ENCODE results near the gene ATF4.

Gene ATF4

DNA sequence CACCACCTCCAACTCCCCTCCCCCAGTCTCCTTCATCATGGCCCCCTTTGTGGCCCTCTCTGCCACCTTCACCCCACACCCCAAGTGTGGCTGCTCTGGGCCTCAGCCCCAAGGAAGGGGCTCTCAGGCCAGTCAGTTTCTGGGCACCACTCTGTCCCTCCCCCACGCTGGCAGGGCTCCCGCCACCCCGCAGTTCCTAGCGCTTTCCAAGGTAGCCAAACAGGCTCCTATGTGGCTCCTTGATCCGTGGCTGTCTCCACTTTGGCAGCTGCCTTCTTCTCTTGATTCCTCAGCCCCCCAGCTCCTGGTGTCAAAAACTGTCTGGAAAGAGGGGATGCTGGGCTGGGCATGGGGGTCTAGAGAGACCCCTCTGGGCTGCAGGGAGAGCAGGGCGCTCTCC, 39.8 kb downstream of the ATF4 start:
- DNase-seq, result no peak

DNA sequence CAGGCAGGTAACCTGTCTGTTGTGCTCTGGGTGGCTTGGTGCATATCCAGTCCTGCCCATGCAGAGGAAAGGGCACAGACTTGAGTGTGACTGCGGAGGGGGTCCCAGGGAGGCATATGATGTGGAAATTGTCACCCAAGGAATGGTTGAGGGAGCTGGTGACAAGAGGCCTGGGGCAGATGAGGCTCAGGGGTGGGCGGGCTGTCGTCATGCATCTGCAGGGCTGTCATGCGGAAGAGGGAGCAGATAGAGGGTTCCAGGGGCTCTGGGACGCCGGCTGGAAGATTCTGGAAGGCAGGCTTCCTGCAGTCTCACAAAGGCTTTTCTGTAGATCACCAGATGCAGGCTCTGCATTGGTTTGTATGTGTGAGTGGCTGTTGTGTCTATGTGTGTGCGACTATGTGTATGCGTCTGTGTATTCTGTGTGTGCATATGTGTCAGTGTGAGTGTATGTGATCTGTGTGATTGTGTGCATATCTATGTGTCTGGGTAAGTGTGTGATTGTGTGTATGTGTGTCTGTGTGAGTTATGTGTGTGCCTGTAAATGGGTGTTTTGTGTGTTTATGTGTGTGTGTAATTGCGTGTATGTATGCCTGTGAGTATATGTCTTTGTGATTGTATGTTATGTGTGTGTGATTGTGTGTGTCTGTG, 42.6 kb downstream of the ATF4 start:
- no peak for DNase-seq

DNA sequence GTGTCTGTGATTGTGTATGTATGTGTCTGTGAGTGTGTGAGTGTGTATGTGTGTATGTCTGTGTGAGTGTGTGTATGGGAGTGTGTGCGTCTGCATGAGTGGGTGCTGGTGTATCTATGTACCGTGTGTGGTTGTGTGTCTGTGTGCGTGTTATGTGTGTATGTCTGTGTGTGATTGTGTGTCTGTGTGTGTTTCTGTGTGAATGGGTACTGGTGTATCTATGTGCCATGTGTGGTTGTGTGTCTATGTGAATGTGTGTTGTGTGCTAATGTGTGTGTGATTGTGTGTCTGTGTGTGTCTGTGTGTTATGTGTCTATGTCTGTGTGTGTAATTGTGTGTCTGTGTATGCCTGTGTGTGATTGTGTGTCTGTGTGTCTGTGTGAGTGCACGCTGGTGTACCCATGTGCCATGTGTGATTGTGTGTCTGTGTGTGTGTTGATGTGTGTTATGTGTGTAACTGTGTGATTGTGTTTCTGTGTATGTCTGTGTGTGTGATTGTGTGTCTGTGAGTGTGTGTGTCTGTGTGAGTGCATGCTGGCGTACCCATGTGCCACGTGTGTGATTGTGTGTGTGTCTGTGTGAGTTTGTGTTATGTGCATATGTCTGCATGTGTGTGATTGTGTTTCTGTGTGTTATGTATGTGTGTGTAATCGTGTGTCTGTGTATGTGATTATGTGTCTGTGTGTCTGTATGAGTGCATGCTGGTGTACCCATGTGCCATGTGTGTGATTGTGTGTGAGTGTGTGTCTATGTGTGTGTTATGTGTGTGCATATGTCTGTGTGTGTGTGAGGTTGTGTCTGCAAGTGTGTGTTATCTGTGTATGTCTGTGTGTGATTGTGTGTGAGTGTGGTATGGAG, 43.4 kb downstream of the ATF4 start:
- DNase-seq, result no peak

DNA sequence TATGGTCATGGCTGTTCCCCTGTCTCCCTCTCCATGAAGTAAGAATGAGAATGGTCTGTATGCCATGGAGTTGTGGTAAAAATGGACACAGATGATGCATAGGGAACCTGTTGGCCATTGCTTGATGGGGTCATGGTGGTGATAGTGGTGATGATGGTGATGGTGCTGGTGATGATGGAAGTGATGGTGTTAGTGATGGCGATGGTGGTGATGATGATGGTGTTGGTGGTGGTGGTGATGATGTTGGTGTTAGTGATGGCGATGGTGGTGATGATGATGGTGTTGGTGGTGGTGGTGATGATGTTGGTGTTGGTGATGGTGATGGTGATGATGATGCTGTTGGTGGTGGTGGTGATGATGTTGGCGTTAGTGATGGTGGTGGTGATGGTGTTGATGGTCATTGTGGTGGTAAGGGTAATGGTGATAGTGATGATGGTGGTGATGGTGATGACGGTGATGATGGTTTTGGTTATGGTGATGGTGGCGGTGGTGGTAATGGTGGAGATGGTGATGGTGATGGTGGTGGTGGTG, 45.1 kb downstream of the ATF4 start:
- DNase-seq, result no peak

DNA sequence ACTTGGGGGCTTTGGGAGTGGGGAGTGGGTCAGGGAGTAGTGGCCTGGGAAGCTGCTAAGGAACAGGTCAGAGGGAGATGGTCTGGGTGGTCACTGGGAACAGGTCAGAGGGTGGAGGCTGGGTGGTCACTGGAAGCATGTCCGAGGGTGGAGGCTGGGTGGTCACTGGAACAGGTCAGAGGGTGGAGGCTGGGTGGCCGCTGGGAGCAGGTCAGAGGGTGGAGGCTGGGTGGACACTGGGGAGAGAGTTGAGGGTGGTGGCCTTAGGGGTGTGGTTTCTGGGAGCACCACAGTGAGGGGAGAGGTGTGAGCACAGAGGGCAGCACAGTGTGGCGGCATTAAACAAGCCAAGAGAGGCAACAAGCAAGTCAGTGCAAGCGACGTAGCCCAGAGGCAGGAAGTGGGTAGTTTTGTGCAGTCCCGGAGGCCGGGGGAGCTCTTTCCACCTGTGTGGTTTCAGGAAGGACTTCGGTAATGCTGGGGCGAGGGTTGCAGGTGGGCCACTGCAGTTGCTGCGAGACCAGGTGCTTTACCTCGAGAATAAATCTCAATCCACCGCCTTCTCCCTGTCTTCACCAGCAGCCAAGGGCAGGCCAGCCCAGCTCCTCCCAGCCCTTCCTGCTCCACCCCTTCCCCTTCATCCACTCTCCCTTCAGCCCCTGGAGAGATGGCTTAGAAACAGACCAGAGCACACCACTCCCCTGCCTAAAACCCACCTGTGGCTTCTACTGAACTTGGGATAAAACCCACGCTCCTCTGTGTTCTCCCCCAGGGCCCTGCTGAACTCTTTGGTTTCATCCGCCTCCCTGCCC, 47.0 kb downstream of the ATF4 start:
- no peak for DNase-seq

DNA sequence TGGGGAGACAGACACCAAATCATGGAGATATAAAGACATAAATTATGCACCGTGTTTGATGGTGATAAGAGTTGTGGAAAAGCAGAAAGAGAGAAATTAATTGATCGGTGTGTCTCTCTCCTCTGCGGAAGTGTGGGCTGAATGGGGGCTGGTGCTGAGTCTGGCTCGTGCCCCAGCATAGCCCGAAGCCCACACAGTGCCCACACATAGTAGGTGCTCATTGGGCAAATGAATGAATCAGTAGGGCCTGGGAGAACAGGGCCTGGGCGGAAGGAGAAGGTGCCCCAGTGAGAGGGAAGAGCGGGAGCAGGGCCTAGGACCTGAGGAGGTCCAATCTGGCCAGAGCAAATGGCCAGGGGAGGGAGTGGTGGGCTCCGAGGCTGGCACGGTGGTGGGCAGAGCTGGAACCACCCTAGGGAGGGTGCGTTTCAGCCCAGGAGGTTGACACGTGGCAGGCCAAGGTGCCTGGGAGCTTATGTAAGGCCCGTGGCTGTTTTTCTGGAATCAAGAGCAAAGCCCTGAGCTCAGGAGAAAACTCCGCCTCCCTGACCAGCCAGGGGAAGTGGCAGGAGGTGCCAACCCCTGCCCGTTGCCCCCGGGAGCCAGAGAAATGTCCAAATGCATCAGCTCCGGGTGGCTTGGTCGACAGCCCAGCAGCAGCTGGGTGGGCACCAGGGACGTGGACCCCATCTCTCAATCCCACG, 48.1 kb downstream of the ATF4 start:
- no peak for DNase-seq

DNA sequence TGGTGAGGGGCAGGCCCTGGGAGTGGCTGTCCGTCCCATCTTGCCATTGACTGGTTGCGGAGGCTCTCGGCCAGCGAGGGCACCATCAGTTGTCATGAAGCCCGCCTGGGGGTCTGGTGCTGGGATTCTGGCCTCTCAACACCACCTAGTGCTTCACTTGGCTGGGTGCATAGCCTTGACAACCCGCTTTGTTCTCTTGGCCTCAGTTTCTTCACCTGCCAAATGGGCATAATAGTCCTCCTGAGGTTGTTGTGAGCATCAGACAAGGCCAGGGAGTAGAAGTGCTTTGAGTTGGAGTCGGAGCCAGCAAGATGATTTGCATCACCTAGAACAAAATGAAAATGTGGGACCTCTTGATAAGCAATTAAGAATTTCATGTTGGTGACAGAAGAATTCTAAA, 48.7 kb downstream of the ATF4 start:
- no peak for DNase-seq

DNA sequence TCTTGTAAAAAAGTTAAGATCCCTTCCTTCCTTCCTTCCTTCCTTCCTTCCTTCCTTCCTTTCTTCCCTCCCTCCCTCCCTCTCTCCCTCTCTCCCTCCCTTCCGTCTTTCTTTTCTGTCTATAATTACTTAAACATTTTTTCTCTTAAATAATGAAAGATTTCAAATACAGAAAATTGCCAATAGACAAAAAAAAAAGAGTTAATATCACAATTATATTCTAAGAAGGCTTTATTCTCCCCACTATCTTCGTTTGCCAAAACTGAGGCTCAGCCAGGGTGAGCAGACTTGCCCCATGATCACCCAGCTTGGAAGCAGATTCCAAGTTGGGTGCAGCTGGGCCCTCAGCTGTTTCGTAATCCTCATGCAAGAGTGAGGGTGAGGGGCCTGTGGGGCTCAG, 49.9 kb downstream of the ATF4 start:
- no peak for DNase-seq

DNA sequence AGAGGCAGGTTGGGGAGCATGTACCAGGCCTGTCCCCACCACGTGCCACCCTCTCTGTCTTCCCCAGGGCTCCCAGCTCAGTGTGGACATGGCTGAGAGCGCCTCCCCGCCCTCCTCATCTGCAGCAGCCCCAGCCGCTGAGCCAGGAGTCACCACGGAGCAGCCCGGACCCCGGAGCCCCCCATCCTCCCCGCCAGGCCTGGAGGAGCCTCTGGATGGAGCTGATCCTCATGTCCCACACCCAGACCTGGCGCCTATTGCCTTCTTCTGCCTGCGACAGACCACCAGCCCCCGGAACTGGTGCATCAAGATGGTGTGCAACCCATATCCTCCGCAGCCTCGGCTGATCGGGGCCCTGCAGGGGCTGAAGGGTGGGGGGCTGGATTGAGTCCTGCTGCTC, 50.3 kb downstream of the ATF4 start, which contains the start of gene CACNA1I:
Gene CACNA1I (plus strand): TSS at position 89 of the 400 bp plus-strand sequence. CDS start 0 bp downstream, at position 89.
- no peak for DNase-seq

DNA sequence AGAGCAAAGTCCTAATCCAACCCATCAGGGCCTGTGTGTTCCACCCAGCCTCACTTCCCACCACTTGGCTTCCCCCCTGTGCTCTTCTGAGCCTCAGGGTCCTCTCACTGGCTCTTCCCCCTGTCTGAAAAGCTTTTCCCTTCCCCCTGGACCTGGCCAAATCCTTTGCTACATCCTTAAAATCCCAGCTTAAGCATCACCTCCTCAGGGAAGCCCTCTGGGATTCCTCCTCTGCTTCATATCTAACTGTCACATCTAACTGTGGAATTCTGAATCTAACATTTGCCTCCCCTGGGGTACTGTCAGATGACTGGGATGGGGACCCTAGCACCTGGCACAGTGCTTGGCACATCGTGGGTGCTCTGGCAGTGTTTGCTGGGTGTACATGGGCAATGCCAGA, 51.2 kb downstream of the ATF4 start:
- DNase-seq, result no peak
